Stimulated activated effector memory CD8-positive, alpha-beta T cell treated with anti-CD3 and anti-CD28 coated beads, Interleukin-12 subunit alpha, Interleukin-12 subunit beta, amount 100 ng/mL, for 72 hours (primary cell): ENCODE measurements around the gene PREX1.

Experiments
- ATAC-seq: fragments of 150-1000 bp; cut with Tn5 transposase; 2 replicates; pipeline ENCODE4 v1.10.0; 2021
- DNase-seq, 2 donors: peaks; one replicate each; pipeline ENCODE4 v3.0.0; 2021 to 2022; ENCODE audit warnings: low spot score in 2 of 2
- H3K27ac Mint-ChIP-seq: one replicate; pipeline ENCODE4 v1.8.0; 2022; ENCODE audit warnings: mild to moderate bottlenecking, mixed read lengths
- H3K36me3 Mint-ChIP-seq: one replicate; pipeline ENCODE4 v1.8.0; 2022; ENCODE audit warnings: mild to moderate bottlenecking, mixed read lengths
- H3K4me1 Mint-ChIP-seq: one replicate; pipeline ENCODE4 v1.8.0; 2022; ENCODE audit warnings: mixed read lengths
- H3K4me3 Mint-ChIP-seq: one replicate; pipeline ENCODE4 v1.8.0; 2022; ENCODE audit warnings: mild to moderate bottlenecking, mixed read lengths
- H3K9me3 Mint-ChIP-seq: one replicate; pipeline ENCODE4 v1.8.0; 2022; ENCODE audit warnings: mixed read lengths

PREX1 gene

DNA sequence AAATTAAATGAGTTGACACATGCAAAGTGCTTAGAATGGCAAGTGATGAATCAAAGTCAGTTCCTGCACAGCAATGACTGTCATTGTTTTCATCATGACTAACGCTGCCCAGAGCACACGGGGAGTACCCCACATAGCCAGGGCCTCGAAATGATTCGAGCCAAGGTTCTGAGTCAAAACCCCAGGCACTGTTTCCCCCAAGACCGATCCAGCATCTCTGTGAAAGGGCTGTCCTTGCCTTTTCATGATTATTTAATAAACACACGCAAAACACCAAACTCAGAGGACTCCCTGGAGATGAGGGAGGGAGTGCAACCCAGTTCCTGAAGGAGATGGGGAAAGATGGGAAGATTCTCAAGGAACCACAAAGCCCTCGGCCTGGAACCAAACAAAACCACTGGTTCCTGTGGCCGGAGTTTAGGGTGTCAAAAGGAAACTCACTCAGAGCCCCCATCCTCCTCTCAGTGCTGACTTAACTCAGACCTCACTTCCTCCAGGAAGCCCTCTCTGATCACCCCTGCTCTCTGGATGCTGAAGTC lies 3.8 kb downstream of the PREX1 start:
- Mint-ChIP-seq H3K36me3 (peaks cover 69% of the 10 kb centered on the region), H3K9me3 (no peaks in the 10 kb centered on the region), H3K4me1 (peaks cover 77% of the 10 kb centered on the region), H3K4me3 (peak overlapping the region; percentile 96), H3K27ac (peak overlapping the region; percentile 90)
- ATAC-seq: peak; percentile 90
- DNase-seq: peak; percentile 45 to 86

DNA sequence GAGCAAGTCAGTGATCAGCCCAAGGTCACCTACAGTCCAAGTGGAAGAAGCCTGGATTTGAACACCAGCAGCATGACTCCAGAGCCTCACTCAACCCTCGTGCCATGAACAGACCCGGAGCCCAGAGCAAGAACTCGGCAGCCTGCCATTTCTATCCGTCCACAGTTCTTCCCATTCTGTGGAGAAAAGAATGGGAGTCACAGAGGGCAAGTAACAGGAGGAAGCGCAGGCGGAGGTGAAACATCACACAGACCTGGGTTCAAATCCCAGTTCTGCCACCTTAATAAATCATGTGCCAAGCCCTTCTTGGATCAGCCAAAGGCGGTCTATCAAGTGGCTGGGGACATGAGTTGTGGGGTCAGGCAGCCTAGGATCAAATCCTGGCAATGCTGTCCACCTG lies 4.3 kb downstream of the PREX1 start:
- Mint-ChIP-seq H3K4me3 (peak overlapping the region; percentile 96), H3K27ac (peak overlapping the region; percentile 90), H3K36me3 (peaks cover 74% of the 10 kb centered on the region), H3K4me1 (peaks cover 77% of the 10 kb centered on the region), H3K9me3 (no peaks in the 10 kb centered on the region)
- ATAC-seq (no peak), DNase-seq (no peak)

DNA sequence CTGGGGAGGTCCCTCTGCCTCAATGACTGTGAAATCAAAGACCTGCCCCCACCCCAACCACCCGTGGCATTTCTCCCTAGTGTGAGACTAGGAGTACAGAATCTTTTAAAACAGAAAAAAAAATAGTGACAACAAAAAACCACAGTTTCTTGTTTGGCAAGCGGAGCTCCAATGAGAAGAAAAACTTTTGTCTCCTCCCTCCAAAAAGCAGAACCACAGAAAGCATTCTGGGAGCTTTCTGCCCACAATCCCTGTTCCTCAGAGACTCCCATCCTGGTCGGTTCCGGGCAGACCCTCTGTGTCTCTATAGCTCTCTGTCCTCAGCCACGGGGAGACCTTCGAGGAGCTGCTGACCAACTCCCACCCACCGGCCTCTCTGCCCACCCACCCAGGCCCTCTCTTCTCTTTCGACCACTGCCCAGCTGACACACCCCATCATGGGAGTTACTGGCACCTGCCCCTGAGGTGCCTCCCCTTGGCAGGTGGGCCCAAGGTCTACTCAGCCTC lies 4.9 kb downstream of the PREX1 start:
- peaks cover 78% of the 10 kb centered on the region for H3K36me3 Mint-ChIP-seq
- peak overlapping the region; percentile 96 for H3K4me3 Mint-ChIP-seq
- H3K9me3 Mint-ChIP-seq: no peaks in the 10 kb centered on the region
- peak overlapping the region; percentile 90 for H3K27ac Mint-ChIP-seq
- ATAC-seq (no peak), DNase-seq (peak in 1 of 2 donors; percentile 59)
- H3K4me1 Mint-ChIP-seq: peaks cover 81% of the 10 kb centered on the region

DNA sequence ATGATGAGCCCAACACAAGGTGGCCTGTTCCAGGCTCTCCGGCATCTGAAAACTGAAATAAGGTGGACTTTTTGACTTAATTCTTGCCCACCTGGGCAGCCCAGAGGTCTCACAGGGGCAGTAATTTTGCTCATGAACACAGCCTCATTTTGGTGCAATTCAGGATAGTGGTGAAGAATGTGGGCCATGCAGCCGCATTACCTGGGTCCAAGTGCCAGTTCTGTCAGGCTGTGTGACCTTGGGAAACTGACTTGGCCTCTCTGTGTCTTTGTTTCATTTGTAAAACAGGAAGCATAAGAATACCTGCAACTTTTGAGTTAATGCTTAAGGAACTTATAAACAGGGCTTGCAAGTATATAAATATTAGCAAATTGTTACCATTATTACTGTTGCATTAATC lies 5.6 kb downstream of the PREX1 start:
- DNase-seq (no peak), ATAC-seq (no peak)
- H3K4me1 Mint-ChIP-seq: peaks cover 88% of the 10 kb centered on the region
- H3K9me3 Mint-ChIP-seq: no peaks in the 10 kb centered on the region
- H3K4me3 Mint-ChIP-seq: peak overlapping the region; percentile 96
- H3K27ac Mint-ChIP-seq: peak overlapping the region; percentile 90
- peaks cover 86% of the 10 kb centered on the region for H3K36me3 Mint-ChIP-seq

DNA sequence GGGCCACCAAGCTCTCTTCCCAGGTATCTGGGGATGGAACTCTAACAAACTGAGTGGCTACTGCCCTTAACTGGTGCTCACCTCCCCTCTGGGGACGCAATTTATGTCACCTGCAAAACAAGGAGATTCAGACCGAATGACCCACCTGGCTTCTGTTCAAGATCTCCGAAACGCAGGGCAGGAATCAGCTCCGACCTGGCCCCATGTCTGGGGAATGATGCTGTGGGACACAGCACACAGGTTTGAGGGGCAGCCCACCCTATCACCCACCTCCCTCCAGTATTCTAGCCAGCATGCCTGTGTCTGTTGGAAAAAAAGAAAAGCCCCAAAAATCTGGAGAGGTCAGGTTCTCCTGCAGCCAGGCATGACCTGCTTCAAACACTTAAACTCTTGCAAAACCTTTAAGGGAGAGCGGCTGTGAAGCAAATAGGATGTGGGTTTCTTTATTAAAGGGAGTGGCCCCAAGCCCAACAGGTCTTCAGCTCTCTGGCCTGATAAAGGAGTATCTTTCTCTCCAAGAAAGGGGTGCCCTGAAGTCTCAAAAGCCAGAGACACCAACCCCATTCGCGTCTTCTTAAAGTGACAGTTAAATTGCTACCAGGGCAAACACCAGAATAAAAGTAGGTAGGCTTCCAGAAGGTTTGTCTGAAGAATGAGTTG lies 6.4 kb downstream of the PREX1 start:
- H3K27ac Mint-ChIP-seq: peak overlapping the region; percentile 90
- peaks cover 96% of the 10 kb centered on the region for H3K4me1 Mint-ChIP-seq
- H3K36me3 Mint-ChIP-seq: peaks cover 86% of the 10 kb centered on the region
- DNase-seq (no peak), ATAC-seq (no peak)
- peak overlapping the region; percentile 96 for H3K4me3 Mint-ChIP-seq
- H3K9me3 Mint-ChIP-seq: no peaks in the 10 kb centered on the region

DNA sequence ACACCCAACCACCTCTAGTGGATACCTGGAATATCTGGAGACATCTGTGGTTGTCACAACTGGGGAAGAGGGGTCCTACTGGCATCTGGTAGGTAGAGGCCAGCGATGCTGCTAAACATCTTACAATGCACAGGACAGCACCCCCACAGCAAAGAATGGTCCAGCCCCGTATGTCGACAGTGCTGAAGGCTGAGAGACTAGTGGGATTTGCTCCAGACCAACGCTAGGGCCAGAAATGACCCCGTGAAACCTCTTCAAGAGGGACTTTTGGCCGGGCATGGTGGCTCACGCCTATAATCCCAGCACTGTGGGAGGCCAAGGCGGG lies 7.2 kb downstream of the PREX1 start:
- H3K9me3 Mint-ChIP-seq: no peaks in the 10 kb centered on the region
- peak overlapping the region; percentile 90 for H3K27ac Mint-ChIP-seq
- H3K36me3 Mint-ChIP-seq: peaks cover 88% of the 10 kb centered on the region
- peak overlapping the region; percentile 96 for H3K4me3 Mint-ChIP-seq
- H3K4me1 Mint-ChIP-seq: peaks cover 94% of the 10 kb centered on the region
- no peak for ATAC-seq
- DNase-seq: no peak

DNA sequence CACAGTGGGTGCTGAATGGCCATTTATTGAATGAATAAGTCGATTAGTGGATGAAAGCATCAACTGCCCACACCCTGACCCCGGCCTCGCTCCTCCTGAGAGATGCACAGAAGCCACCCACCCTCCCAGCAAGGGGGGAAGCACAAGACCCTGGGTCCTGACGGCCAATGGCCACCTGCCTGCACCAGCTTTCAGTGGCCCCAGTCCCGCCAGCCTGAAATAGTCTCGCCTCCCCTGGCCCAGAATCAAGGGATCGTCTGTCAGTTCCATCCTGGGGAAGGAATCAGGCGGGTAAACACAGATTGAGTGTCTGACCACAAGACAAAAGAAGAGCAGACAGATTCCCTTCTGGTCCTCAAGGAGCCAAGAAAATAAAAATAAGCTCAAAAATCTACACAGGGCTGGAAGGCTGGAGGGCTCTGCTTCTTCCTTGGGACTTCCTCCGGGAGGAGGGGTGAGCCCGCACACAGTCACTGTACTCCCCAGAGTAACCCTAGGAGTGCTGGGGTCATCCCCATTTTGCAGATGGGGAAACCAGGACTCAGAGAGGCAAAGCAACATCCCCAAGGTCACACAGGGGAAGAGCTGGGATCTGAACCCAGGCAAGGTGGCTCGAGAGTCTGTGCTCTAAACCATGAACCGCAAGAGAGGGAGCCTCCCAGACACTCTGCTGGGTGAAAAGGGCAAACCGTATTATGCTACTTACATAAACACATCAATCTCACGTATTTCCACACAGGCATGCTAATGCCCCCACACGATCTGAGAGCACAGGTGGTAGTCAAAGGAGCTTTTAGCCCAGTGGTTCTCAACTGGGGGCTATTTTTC lies 7.8 kb downstream of the PREX1 start:
- DNase-seq: no peak
- peaks cover 88% of the 10 kb centered on the region for H3K4me1 Mint-ChIP-seq
- H3K9me3 Mint-ChIP-seq: no peaks in the 10 kb centered on the region
- H3K27ac Mint-ChIP-seq: peak overlapping the region; percentile 90
- H3K36me3 Mint-ChIP-seq: peaks cover 91% of the 10 kb centered on the region
- no peak for ATAC-seq
- H3K4me3 Mint-ChIP-seq: peak overlapping the region; percentile 96

DNA sequence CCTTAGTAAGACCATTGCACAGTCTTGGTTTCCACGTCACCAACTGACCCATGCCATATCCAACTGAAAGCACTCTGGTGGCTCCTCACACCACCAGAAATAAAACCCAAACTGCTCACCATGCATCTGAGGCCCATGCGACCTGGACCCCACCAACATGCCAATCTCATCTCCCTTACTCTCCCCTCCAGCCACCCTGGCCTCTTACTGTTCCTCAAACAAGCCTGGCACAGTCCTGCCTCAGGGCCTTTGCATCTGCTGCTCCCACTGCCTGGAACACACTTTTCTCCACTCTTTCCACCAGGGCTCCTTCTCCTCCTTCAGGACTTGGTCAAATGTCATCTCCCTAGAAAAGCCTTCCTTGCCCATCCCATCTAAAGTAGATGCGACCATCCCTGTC lies 8.7 kb downstream of the PREX1 start:
- DNase-seq (no peak), ATAC-seq (no peak)
- H3K27ac Mint-ChIP-seq: peak overlapping the region; percentile 90
- peak overlapping the region; percentile 96 for H3K4me3 Mint-ChIP-seq
- H3K9me3 Mint-ChIP-seq: no peaks in the 10 kb centered on the region
- peaks cover 81% of the 10 kb centered on the region for H3K36me3 Mint-ChIP-seq
- H3K4me1 Mint-ChIP-seq: peaks cover 79% of the 10 kb centered on the region

DNA sequence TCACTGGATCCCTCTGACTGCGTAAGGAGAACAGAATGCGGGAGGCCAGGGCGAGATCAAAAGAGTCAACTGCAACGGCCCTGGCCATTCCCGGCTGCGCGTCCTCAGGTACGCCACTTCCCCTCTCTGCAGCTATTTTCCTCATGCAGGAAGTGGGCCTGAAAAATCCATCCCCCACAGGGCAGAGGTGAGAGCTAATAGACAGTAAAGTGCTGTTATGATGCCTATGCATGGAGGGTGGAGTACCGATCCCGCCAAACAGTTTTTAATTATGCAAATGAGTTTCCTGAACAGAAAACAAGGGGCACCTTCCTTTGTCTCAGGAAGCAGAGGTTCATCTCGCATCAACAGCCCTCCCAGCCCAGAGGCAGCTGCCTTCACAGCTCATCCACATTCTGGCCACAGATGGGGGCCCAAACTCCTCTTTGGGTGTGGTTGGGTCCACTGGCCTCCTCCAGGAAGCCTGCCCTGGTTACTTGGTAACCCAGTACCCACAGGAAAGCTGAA lies 9.3 kb downstream of the PREX1 start:
- peak; percentile 60 for ATAC-seq
- Mint-ChIP-seq H3K9me3 (no peaks in the 10 kb centered on the region), H3K27ac (peak overlapping the region; percentile 90), H3K4me1 (peaks cover 73% of the 10 kb centered on the region), H3K4me3 (peak overlapping the region; percentile 96), H3K36me3 (peaks cover 76% of the 10 kb centered on the region)
- no peak for DNase-seq

DNA sequence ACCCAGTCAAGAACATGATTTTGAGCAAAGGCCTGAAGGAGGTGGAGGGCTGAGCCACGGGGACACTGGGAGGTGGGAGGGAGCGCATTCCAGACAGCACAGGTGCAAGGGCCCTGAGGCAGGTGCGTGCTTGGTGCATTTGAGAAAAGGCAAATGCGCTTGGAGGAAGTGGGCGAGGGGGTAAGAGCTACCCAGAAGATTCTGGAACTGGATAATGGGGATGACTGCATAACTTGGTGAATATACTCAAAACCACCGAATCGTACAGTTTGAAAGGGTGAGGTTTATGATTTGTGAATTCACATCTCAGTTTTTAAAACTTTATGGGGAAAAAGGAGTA lies 9.8 kb downstream of the PREX1 start:
- peak overlapping the region; percentile 90 for H3K27ac Mint-ChIP-seq
- DNase-seq (no peak), ATAC-seq (no peak)
- peak overlapping the region; percentile 96 for H3K4me3 Mint-ChIP-seq
- H3K36me3 Mint-ChIP-seq: peaks cover 71% of the 10 kb centered on the region
- peaks cover 68% of the 10 kb centered on the region for H3K4me1 Mint-ChIP-seq
- no peaks in the 10 kb centered on the region for H3K9me3 Mint-ChIP-seq

DNA sequence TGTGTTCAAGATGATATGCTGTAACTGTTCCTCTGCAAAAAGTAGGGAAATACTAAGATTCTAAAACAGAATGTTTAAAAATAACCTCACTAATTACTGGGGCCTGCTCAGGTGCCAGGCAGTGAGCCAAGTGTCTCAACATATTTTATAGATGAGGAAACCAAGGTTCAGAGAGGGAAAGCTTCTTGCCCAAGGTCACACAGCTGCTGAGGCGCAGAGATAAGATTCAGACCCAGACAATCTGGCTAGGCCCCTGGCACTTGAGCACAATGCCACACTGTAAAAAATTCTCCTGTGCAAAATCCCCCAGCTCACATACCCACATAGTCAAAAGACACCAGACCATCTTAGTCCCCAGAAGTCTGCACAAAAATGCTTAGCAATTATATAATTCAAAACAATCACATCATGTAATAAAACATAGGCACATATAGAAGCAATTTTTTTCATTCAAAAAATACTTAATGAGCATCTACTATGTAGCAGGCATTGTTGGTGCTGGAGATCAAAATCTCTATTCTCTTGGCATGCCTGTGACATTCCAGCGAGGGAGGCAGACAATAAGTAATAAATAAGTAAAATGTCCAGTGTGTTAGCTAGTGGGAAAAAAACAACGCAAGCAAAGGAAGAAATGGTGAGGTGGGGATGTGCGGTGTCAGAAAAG lies 10.3 kb downstream of the PREX1 start:
- H3K4me1 Mint-ChIP-seq: peaks cover 63% of the 10 kb centered on the region
- H3K36me3 Mint-ChIP-seq: peaks cover 66% of the 10 kb centered on the region
- H3K27ac Mint-ChIP-seq: peak overlapping the region; percentile 90
- DNase-seq: no peak
- ATAC-seq: no peak
- no peaks in the 10 kb centered on the region for H3K9me3 Mint-ChIP-seq
- peak overlapping the region; percentile 96 for H3K4me3 Mint-ChIP-seq

DNA sequence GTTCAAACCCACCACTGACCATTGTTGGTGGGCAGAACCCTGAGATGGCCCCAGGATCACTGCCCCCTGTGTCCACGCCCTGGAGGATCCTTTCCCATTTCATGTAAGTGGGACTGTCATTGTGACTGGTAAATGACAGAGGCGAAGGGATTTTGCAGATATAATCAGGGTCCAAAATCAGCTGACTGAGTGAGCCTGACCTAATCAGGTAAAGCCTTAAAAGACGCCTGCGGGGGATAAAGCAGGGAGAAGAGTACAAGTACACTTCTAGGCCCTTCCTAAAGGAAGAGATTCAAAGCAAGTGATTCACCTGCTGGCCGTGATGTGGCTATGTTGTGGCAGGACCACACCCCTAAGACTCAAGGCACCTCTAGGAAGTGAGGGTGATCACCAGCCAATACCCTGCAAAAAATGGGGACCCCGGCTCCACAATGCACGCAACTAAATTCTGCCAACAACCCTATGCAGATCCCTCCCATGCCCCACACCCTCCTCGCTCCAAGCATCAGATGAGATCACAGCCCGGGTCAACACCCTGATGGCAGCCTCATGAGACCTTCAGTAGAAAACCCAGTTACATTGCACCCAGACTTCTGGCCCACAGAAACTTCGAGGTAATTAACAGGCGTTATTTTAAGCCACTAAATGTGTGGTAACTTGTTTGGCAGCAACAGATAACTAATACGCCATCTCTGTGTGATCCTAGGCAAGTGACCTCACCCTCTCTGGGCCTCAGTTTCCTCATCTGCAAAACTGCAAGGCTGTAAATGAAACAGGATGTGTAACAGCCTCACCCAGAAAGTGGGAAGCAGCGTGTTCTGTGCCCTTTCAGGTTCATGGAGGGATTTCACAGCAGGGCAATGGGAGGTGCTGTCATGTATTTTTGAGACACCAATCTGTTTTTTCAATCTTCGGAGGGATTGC lies 11.3 kb downstream of the PREX1 start:
- DNase-seq: no peak
- Mint-ChIP-seq H3K27ac (peak overlapping the region; percentile 90), H3K9me3 (no peaks in the 10 kb centered on the region), H3K4me1 (peaks cover 53% of the 10 kb centered on the region), H3K36me3 (peaks cover 65% of the 10 kb centered on the region), H3K4me3 (peak overlapping the region; percentile 96)
- peak; percentile 23 for ATAC-seq

DNA sequence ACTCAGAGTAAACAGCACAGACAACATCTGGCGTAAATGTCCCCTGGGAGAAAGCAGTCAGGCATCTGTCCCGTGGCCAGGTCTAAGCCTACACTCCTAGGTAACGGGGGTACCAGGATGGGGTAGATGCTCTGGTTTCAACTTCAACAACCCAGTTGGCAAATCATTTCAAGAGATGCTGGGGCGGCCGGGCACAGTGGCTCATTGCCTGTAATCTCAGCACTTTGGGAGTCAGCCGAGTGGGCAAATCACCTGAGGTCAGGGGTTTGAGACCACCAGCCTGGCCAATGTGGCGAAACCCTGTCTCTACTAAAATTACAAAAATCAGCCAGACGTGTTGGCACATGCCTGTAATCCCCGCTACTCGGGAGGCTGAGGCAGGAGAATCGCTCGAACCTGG lies 12.3 kb downstream of the PREX1 start:
- peaks cover 62% of the 10 kb centered on the region for H3K36me3 Mint-ChIP-seq
- H3K27ac Mint-ChIP-seq: no peak overlapping the region
- ATAC-seq (no peak), DNase-seq (no peak)
- H3K9me3 Mint-ChIP-seq: no peaks in the 10 kb centered on the region
- H3K4me1 Mint-ChIP-seq: peaks cover 43% of the 10 kb centered on the region
- peak overlapping the region; percentile 32 for H3K4me3 Mint-ChIP-seq

DNA sequence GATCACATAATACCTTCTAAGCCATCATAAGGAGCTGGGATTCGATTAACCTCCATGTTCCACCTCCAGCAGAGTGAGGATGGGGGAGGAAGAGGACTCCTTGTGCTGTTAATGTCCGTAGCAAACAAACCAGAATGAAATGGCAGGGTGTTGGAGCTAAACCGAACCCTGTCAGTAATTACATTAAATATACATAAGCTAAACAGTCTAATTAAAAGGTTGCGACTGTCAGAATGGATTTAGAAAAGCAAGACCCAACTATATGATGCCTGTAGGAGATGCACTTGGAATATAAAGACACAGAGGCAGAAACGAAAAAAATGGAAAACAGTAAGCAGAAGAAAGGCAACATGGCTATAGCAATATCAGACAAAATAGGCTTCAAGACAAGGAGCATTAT lies 13.2 kb downstream of the PREX1 start:
- DNase-seq (no peak), ATAC-seq (no peak)
- Mint-ChIP-seq H3K4me3 (no peak overlapping the region), H3K4me1 (peaks cover 37% of the 10 kb centered on the region), H3K36me3 (peaks cover 53% of the 10 kb centered on the region), H3K27ac (no peak overlapping the region), H3K9me3 (no peaks in the 10 kb centered on the region)
